ENCODE data around the gene BSG. TPM values are rescaled to one million over a fixed set of nuclear protein-coding genes. Genes with fewer than 3 reads are reported as not detected.
"Not testable (repeated sequence)": the region's sequence is repeated elsewhere in the genome, so short reads cannot be mapped to it uniquely, and the experiment has no call there.

The BSG gene
- polyA plus RNA-seq, 1 donor, result 388 TPM

DNA sequence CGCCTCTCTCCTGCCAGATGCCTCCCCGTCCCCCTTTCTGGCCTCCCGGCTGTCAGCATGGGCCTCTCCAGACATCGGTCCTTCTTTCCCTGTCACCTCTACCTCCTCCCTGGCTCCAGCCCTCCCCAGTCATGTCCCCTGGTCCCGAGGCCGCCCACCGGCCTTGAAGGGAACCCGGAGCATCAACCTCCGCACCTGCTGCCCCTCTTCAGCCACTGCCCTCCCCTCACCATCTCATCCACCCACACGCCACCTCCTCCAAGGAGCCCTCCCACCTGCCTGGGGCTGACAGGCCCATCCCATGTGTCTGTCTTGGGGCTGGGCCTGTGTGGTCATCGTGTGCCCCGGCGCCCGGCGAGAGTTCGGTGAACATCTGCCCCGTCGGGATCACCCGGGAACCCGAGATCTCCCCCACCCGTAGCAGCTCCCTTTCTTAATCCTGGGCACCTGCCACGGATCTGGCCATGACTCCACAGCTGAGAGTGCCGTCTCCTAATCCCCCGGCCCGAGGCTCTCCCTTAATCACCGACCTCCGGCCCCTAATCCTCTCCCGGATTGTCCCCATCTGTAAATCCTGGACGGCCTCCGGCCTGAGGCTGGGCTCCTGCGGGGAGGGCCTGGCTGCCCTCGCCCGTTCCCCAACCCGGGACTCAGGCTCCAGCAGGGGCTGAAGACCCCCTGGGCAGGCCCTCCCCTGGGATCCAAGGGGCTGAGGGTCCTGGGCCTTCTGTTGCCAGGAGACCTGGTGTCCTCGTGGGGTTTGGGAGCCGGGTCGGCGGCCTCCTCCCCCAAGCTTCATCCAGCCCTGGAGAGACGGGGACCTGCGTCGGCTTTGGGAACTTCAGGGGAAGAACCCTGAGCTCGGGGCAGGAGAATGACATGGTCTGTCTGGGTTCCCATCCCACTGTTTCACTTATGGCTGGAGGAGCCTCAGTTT, 23.2 kb downstream of the BSG start:
- no peaks in the 10 kb centered on the region for H3K36me3 ChIP-seq (ENCODE audit: control insufficient read depth, insufficient read depth, low read length)
- H3K9me3 ChIP-seq (ENCODE audit: control insufficient read depth, low read depth, low read length), result peaks cover 17% of the 10 kb centered on the region
- no peak overlapping the region for H3K27ac ChIP-seq (ENCODE audit: low read length)
- no CpG with 5 or more reads among the region's 42 CpGs for WGBS (ENCODE audit: insufficient coverage, low lambda C conversion rate)
- no peaks in the 10 kb centered on the region for H3K4me1 ChIP-seq (ENCODE audit: control insufficient read depth, insufficient read depth, low read length)
- peaks cover 50% of the 10 kb centered on the region for H3K27me3 ChIP-seq (ENCODE audit: control insufficient read depth, insufficient read depth, low read length)
- no peak overlapping the region for H3K4me3 ChIP-seq (ENCODE audit: low read length)
- DNase-seq, result no peak

DNA sequence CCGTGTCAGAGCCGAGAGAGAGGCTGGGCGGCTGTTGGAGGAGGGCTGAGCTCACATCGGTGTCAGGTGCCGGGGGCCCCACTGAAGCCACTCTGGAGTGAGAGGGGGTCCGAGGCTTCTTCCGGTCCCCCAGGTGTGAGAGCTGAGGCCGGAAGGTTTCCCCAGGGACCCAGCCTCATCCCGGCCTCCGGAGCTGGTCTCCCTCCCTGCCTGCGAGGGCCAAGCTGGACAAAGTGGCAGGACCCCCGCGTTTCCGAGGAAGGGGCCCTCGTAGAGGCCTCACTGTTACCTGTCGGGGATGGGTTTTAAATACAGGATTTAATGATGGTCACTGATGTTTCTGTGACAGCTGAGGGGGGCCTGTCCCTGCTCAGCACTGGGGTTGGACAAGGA, 23.9 kb downstream of the BSG start:
- no peak overlapping the region for H3K4me3 ChIP-seq (ENCODE audit: low read length)
- no peak overlapping the region for H3K27ac ChIP-seq (ENCODE audit: low read length)
- H3K9me3 ChIP-seq (ENCODE audit: control insufficient read depth, low read depth, low read length), result peaks cover 15% of the 10 kb centered on the region
- no peaks in the 10 kb centered on the region for H3K4me1 ChIP-seq (ENCODE audit: control insufficient read depth, insufficient read depth, low read length)
- no peaks in the 10 kb centered on the region for H3K36me3 ChIP-seq (ENCODE audit: control insufficient read depth, insufficient read depth, low read length)
- no CpG with 5 or more reads among the region's 16 CpGs for WGBS (ENCODE audit: insufficient coverage, low lambda C conversion rate)
- no peak for DNase-seq
- H3K27me3 ChIP-seq (ENCODE audit: control insufficient read depth, insufficient read depth, low read length), result peaks cover 43% of the 10 kb centered on the region

DNA sequence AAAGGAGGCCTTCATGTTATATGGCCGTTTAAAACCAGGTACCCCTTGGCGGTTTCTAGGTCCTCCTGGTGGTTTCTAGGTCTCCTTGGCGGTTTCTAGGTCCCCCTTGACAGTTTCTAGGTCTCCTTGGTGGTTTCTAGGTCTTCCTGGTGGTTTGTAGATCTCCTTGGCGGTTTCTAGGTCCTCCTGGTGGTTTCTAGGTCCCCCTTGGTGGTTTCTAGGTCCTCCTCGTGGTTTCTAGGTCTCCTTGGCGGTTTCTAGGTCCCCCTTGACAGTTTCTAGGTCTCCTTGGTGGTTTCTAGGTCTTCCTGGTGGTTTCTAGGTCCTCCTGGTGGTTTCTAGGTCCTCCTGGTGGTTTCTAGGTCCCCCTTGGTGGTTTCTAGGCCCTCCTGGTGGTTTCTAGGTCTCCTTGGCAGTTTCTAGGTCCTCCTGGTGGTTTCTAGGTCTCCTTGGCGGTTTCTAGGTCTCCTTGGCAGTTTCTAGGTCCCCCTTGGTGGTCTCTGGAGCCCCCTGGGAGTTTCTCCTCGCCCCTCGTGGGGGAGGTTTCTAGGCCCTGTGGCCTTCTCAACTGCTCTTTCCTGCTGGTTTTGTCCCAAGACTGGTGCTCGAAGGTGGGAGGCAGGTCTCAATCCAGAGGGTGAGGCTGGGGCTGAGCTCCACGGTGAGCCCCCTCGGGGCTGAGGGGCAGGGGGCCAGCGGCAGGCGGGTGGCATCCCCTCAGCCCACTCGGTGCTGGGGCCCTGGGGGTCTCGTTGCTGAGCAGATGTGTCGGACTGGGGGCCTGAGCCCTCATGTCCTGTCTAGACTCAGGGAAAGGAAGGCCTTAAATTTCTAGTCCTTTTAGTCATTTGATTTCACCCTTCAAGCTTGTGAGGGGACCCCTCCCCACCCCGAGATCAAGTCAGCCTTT, 25.3 kb downstream of the BSG start:
- Histone ChIP-seq H3K27me3 (ENCODE audit: control insufficient read depth, insufficient read depth, low read length) (peaks cover 29% of the 10 kb centered on the region), H3K36me3 (ENCODE audit: control insufficient read depth, insufficient read depth, low read length) (no peaks in the 10 kb centered on the region), H3K27ac (ENCODE audit: low read length) (no peak overlapping the region), H3K4me3 (ENCODE audit: low read length) (no peak overlapping the region), H3K4me1 (ENCODE audit: control insufficient read depth, insufficient read depth, low read length) (no peaks in the 10 kb centered on the region), H3K9me3 (ENCODE audit: control insufficient read depth, low read depth, low read length) (peaks cover 19% of the 10 kb centered on the region)
- 62% methylated on average over 2 of the region's 18 CpGs for WGBS (ENCODE audit: insufficient coverage, low lambda C conversion rate)
- DNase-seq, result no peak

DNA sequence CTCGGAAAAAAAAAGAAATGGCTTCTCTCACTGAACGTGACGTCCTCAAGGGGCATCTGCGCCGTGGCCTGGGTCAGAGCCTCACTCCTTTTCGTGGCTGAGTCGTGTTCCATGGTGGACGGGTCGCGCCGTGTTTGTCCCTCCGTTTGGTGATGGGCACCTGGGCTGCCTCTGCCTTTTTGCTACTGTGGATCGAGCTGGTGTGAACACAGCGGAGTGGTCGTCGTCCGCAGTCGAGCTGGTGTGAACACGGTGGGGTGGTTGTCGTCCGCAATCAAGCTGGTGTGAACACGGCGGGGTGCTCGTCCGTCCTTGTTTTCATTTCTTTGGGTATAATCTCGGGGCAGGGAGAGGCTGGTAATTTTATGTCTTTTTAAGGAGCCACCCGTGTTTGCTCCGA, 28.9 kb downstream of the BSG start:
- DNase-seq, result no peak
- H3K4me3 ChIP-seq (ENCODE audit: low read length), result no peak overlapping the region
- no peaks in the 10 kb centered on the region for H3K4me1 ChIP-seq (ENCODE audit: control insufficient read depth, insufficient read depth, low read length)
- H3K36me3 ChIP-seq (ENCODE audit: control insufficient read depth, insufficient read depth, low read length), result no peaks in the 10 kb centered on the region
- H3K9me3 ChIP-seq (ENCODE audit: control insufficient read depth, low read depth, low read length), result peaks cover 22% of the 10 kb centered on the region
- 100% methylated on average over 1 of the region's 28 CpGs for WGBS (ENCODE audit: insufficient coverage, low lambda C conversion rate)
- no peak overlapping the region for H3K27ac ChIP-seq (ENCODE audit: low read length)
- peaks cover 4% of the 10 kb centered on the region for H3K27me3 ChIP-seq (ENCODE audit: control insufficient read depth, insufficient read depth, low read length)

DNA sequence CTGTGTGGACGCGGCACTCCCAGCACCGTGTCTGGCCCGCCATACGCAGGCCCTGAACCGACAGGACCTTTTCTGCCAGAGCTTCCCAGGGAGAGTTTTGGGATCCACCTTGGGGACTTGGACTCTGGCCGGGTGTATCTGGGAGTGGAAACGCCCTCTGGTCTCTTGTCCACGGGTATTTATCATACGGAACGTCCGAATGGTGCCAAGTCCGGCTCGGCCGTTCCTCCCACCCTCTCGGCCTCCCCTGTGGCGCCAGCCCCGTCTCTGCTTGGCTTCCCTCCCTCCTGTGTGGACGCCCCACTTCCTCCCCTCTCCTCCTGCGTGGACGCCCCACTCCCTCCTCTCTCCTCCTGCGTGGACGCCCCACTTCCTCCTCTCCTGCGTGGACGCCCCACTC, 29.4 kb downstream of the BSG start:
- DNase-seq, result no peak
- Histone ChIP-seq H3K9me3 (ENCODE audit: control insufficient read depth, low read depth, low read length) (peaks cover 22% of the 10 kb centered on the region), H3K27ac (ENCODE audit: low read length) (no peak overlapping the region), H3K27me3 (ENCODE audit: control insufficient read depth, insufficient read depth, low read length) (peaks cover 3% of the 10 kb centered on the region), H3K4me1 (ENCODE audit: control insufficient read depth, insufficient read depth, low read length) (no peaks in the 10 kb centered on the region), H3K4me3 (ENCODE audit: low read length) (no peak overlapping the region), H3K36me3 (ENCODE audit: control insufficient read depth, insufficient read depth, low read length) (no peaks in the 10 kb centered on the region)
- no CpG with 5 or more reads among the region's 25 CpGs for WGBS (ENCODE audit: insufficient coverage, low lambda C conversion rate)

DNA sequence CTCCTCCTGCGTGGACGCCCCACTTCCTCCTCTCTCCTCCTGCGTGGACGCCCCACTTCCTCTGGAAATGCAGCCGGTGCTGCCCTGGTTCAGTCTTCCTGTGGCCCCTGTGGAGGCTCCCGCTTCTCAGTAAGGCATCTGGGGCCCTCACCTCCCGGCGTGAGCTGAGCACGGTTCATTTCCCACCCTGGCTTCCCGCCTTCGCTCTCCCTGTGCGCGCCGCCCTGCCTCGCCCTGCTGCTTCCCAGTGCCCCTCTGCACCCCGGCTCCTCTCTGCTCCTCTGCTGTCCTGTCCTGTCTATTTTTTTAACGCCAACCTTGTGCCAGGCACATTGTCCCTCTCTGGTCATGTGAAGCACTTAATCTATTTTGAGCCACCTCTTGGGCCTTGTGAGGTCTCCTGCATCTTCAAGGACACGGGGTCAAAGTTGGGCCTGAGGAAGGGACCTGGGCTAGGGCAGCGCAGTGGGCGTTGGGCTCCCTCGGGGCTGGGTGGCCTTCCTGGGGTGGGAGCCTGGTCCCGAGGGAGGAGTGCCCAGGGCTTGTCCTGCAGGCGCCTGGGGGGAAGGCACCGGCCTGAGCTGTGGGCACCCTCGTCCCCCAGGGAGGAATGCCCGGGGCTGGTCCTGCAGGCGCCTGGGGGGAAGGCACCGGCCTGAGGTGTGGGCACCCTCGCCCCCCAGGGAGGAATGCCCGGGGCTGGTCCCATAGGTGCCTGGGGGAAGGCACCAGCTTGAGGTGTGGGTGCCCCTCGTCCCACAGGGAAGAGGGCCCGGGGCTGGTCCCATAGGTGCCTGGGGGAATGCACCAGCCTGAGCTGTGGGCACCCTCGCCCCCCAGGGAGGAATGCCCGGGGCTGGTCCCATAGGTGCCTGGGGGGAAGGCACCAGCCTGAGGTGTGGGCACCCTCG, 30.2 kb downstream of the BSG start:
- Histone ChIP-seq H3K4me3 (ENCODE audit: low read length) (no peak overlapping the region), H3K9me3 (ENCODE audit: control insufficient read depth, low read depth, low read length) (peaks cover 21% of the 10 kb centered on the region), H3K27ac (ENCODE audit: low read length) (no peak overlapping the region), H3K36me3 (ENCODE audit: control insufficient read depth, insufficient read depth, low read length) (no peaks in the 10 kb centered on the region), H3K4me1 (ENCODE audit: control insufficient read depth, insufficient read depth, low read length) (no peaks in the 10 kb centered on the region), H3K27me3 (ENCODE audit: control insufficient read depth, insufficient read depth, low read length) (no peaks in the 10 kb centered on the region)
- no peak for DNase-seq
- WGBS (ENCODE audit: insufficient coverage, low lambda C conversion rate), result no CpG with 5 or more reads among the region's 35 CpGs

DNA sequence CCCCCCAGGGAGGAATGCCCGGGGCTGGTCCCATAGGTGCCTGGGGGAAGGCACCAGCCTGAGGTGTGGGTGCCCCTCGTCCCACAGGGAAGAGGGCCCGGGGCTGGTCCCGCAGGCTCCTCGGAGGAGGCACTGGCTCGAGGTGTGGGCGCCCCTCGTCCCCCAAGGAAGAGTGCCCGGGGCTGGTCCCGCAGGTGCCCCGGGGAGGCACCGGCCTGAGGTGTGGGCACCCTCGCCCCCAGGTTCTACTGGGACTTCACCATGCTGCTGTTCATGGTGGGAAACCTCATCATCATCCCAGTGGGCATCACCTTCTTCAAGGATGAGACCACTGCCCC, 30.9 kb downstream of the BSG start:
- H3K4me1 ChIP-seq (ENCODE audit: control insufficient read depth, insufficient read depth, low read length); H3K36me3 ChIP-seq (ENCODE audit: control insufficient read depth, insufficient read depth, low read length); H3K27me3 ChIP-seq (ENCODE audit: control insufficient read depth, insufficient read depth, low read length); H3K4me3 ChIP-seq (ENCODE audit: low read length); DNase-seq; H3K27ac ChIP-seq (ENCODE audit: low read length): not testable (repeated sequence)
- H3K9me3 ChIP-seq (ENCODE audit: control insufficient read depth, low read depth, low read length), result peaks cover 20% of the 10 kb centered on the region
- WGBS (ENCODE audit: insufficient coverage, low lambda C conversion rate), result no CpG with 5 or more reads among the region's 13 CpGs

DNA sequence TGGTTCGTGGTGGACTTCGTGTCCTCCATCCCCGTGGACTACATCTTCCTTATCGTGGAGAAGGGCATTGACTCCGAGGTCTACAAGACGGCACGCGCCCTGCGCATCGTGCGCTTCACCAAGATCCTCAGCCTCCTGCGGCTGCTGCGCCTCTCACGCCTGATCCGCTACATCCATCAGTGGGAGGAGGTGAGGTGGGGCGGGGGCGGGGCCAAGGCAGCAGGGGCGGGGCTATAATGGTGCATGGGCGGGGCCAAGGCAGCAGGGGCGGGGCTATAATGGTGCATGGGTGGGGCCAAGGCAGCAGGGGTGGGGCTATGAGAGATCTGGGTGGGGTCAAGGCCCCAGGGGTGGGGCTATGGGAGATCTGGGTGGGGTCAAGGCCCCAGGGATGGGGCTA, 31.4 kb downstream of the BSG start:
- not testable (repeated sequence) for H3K36me3 ChIP-seq (ENCODE audit: control insufficient read depth, insufficient read depth, low read length); H3K27ac ChIP-seq (ENCODE audit: low read length); H3K27me3 ChIP-seq (ENCODE audit: control insufficient read depth, insufficient read depth, low read length); H3K4me3 ChIP-seq (ENCODE audit: low read length); H3K4me1 ChIP-seq (ENCODE audit: control insufficient read depth, insufficient read depth, low read length); DNase-seq
- no CpG with 5 or more reads among the region's 20 CpGs for whole genome bisulfite sequencing (ENCODE audit: insufficient coverage, low lambda C conversion rate)
- peaks cover 20% of the 10 kb centered on the region for H3K9me3 ChIP-seq (ENCODE audit: control insufficient read depth, low read depth, low read length)

DNA sequence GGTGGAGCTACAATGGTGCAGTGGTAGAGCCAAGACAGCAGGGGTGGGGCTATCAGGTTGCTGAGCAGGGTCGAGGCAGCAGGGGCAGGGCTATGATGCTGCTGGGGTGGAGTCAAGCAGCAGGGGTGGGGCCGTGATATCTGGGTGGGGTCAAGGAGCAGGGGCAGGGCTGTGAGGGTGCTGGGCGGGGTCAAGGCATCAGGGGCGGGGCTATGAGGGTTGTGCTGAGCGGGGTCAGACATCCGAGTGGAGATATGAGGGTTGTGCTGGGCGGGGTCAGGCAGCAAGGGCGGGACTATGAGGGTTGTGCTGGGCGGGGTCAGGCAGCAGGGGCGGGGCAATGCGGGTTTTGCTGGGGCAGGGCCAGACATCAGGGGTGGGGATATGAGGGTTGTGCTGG, 32.0 kb downstream of the BSG start:
- no CpG with 5 or more reads among the region's 11 CpGs for WGBS (ENCODE audit: insufficient coverage, low lambda C conversion rate)
- DNase-seq, result no peak
- no peaks in the 10 kb centered on the region for H3K27me3 ChIP-seq (ENCODE audit: control insufficient read depth, insufficient read depth, low read length)
- peaks cover 20% of the 10 kb centered on the region for H3K9me3 ChIP-seq (ENCODE audit: control insufficient read depth, low read depth, low read length)
- no peaks in the 10 kb centered on the region for H3K36me3 ChIP-seq (ENCODE audit: control insufficient read depth, insufficient read depth, low read length)
- H3K27ac ChIP-seq (ENCODE audit: low read length), result no peak overlapping the region
- H3K4me3 ChIP-seq (ENCODE audit: low read length), result no peak overlapping the region
- no peaks in the 10 kb centered on the region for H3K4me1 ChIP-seq (ENCODE audit: control insufficient read depth, insufficient read depth, low read length)
